MG63 (cell line): Measurements from ENCODE around the gene HDAC9. TPM values are rescaled to one million over a fixed set of nuclear protein-coding genes. Genes with fewer than 3 reads are reported as not detected.
A peak's percentile ranks its signal among the peaks of the same experiment; 100 is the strongest.

ENCODE experiments used
- DNase-seq: peaks from one replicate; pipeline ENCODE4 v3.0.0-alpha.2; 2020
- H3K27me3 ChIP-seq: fragments of 250-450 bp; sonication (Bioruptor Pico); 2 replicates; pipeline ENCODE4 v1.5.1; 2020; ENCODE audit warnings: mild to moderate bottlenecking, moderate library complexity
- H3K36me3 ChIP-seq: fragments of 250-450 bp; sonication (Bioruptor Pico); 2 replicates; pipeline ENCODE4 v1.5.1; 2020; ENCODE audit warnings: mild to moderate bottlenecking, moderate library complexity
- H3K4me3 ChIP-seq: fragments of 250-450 bp; sonication (Bioruptor Pico); 2 replicates; pipeline ENCODE4 v1.5.1; 2020; ENCODE audit warnings: mild to moderate bottlenecking, moderate library complexity
- H3K9me3 ChIP-seq: fragments of 250-450 bp; sonication (Bioruptor Pico); 2 replicates; pipeline ENCODE4 v1.5.1; 2020; ENCODE audit warnings: mild to moderate bottlenecking, moderate library complexity
- total RNA-seq: library from RNA; depleted of rRNA; stranded (reverse); fragments of >200 nt; shearing (Covaris generic); gene quantifications from 2 replicates; pipeline ENCODE4 v1.2.3, GENCODE V29; 2014; ENCODE audit warnings: low replicate concordance

HDAC9 gene
- total RNA-seq, 1 experiment from 2014 or later = 0.03 TPM

DNA sequence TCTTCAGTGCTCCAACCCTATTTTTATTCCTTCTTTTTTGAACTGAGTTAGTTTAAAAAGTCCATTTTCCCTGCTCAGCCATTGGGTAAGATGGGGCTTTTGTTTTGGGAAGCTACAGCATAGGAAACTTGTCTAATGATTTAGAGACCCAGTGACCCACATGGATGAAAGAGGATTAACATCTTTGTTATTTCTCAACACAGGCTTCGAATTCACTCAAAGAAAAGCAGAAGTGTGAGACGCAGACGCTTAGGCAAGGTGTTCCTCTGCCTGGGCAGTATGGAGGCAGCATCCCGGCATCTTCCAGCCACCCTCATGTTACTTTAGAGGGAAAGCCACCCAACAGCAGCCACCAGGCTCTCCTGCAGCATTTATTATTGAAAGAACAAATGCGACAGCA lies 152.0 kb downstream of the HDAC9 start:
- Histone ChIP-seq H3K9me3 (no peaks in the 10 kb centered on the region), H3K4me3 (no peak overlapping the region), H3K27me3 (no peaks in the 10 kb centered on the region), H3K36me3 (no peaks in the 10 kb centered on the region)
- DNase-seq = no peak

DNA sequence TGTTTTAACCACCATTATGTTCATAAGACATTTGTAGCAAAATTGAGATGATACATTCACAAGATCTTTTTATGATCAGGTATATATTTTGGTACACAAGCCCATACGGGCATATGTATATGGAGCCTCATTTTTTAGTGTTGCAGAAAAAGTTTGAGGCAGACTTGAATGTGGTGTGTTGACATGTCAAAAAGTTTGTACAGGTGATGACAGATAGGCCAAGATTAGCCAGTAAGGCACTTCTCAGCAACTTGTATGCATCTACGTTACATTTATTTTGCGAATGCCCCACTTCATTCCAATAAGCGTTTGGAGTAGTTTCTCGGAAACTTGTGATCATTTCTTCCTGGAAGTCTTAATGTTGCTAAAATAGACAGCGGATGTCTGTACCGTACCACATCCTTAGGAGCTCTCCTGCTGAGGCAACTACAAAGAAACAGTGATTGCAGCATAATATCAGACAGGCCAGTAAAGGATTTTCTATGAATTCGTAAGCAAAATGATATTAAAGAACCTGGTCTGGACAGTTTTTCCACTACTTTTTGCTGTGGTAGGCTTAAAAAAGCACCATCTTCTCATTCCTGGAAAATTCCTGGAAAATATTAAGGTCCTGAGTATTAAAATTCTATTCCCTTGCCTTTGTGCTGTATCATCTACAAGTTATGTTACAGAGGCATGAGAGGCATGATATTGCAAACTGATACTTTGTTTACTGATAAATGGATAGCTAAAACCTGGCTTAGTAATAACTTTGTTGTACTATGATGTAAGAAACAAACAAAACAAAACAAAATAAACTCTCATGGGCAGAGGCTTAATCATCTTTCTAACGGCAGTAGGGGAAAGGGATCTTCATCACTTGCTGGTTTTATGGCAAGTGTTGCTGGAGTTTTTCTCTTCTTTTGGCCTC lies 153.6 kb downstream of the HDAC9 start:
- Histone ChIP-seq H3K36me3 (no peaks in the 10 kb centered on the region), H3K27me3 (no peaks in the 10 kb centered on the region), H3K9me3 (no peaks in the 10 kb centered on the region), H3K4me3 (no peak overlapping the region)
- no peak for DNase-seq

- no peak overlapping the region for H3K4me3 ChIP-seq
- H3K27me3 ChIP-seq = no peaks in the 10 kb centered on the region
- H3K36me3 ChIP-seq = no peaks in the 10 kb centered on the region
- no peak for DNase-seq
- no peaks in the 10 kb centered on the region for H3K9me3 ChIP-seq
These were observed 158.0 kb downstream of the HDAC9 start for GRCh38 chr7:18653381-18654155.

DNA sequence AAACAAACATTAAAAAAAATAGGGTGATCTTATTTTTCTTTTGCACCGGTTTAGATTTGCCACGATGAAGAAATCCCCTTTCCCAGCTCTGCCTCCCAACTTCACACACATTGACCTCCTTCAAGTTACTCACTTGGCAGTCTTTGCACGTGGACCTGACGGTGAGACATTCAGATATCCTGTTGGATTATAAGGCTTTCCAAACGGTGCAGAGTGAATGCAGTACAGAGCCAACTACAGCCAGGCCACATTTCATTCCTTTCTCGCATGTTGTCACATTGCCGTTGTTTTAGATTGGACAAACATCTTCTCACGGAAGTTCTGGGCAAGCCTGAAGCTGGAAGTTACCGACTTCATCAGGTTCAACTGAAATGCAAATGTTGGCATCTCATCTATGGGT lies 159.2 kb downstream of the HDAC9 start:
- Histone ChIP-seq H3K9me3 (no peaks in the 10 kb centered on the region), H3K4me3 (no peak overlapping the region), H3K27me3 (no peaks in the 10 kb centered on the region), H3K36me3 (no peaks in the 10 kb centered on the region)
- peak; percentile 1 for DNase-seq

GRCh38 chr7:18655506-18655905 lies 160.0 kb downstream of the HDAC9 start:
- no peaks in the 10 kb centered on the region for H3K27me3 ChIP-seq

DNA sequence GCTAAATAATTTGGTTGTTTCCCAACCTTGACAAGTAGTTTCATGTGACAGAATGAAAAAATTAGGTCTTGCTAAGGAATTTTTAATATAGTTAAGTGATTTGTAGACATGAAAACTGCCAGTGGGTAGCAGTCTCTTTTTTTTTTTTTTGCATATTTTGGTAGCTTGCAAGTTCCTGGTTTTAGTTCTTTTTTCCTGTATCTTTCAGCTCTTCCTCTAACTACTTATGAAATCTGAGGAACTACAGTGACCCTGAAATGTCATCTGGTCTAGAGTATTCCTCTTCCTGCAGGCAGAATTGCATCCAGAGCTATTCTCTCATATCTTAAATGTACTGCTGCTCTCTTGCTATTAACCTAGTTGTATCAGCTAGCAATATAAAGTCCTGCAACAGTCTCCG lies 160.4 kb downstream of the HDAC9 start:
- Histone ChIP-seq H3K4me3 (no peak overlapping the region), H3K36me3 (no peaks in the 10 kb centered on the region), H3K27me3 (no peaks in the 10 kb centered on the region), H3K9me3 (no peaks in the 10 kb centered on the region)
- no peak for DNase-seq

More at GRCh38 chr7:18655506-18655905, 160.0 kb downstream of the HDAC9 start:
- DNase-seq = no peak
- H3K36me3 ChIP-seq = no peaks in the 10 kb centered on the region
- no peak overlapping the region for H3K4me3 ChIP-seq
- no peaks in the 10 kb centered on the region for H3K9me3 ChIP-seq

DNA sequence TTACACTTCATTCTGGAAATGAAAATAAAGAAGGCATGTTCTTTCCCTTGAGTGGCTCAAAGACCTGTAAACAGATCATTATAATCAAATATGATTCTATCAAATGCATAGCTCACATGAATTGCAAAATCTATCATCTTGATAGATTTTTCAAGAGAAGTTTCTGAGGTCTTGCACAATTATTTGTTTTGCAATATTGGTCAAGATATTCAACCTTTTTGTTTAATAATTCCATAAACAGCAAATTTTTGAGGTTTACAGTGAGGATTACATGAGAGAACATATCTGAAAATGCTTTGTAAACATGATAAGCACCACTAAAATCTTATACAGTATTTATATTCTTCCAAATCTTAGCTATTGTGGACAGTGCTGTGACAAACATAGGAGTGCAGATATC lies 160.8 kb downstream of the HDAC9 start:
- no peak for DNase-seq
- H3K9me3 ChIP-seq = no peaks in the 10 kb centered on the region
- no peaks in the 10 kb centered on the region for H3K36me3 ChIP-seq
- H3K27me3 ChIP-seq = no peaks in the 10 kb centered on the region
- H3K4me3 ChIP-seq = no peak overlapping the region

DNA sequence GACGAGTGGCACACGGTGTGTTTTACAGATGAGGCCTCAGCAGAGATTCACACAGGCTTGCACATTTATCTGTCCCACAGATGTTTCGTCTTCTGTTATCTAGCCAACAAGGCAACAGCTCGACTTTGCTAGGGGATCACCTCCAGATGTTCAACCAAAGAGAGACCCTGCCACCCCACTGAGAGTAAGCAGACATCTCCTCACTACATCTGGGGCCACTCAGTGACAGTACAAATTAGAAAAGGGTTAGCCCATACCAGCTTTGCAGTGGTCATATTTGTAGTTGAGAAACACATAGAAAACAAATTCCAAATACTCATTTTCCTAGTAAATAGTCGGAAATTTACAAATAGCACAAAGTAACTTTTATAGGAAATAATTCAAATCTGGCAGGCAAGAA lies 164.2 kb downstream of the HDAC9 start:
- no peak for DNase-seq
- Histone ChIP-seq H3K36me3 (no peaks in the 10 kb centered on the region), H3K9me3 (no peaks in the 10 kb centered on the region), H3K27me3 (no peaks in the 10 kb centered on the region), H3K4me3 (no peak overlapping the region)

- no peak for DNase-seq
- Histone ChIP-seq H3K36me3 (no peaks in the 10 kb centered on the region), H3K9me3 (no peaks in the 10 kb centered on the region), H3K27me3 (no peaks in the 10 kb centered on the region), H3K4me3 (no peak overlapping the region)
These were observed 167.8 kb downstream of the HDAC9 start for GRCh38 chr7:18663321-18663720.

- no peak overlapping the region for H3K4me3 ChIP-seq
- peak; percentile 56 for DNase-seq
- H3K36me3 ChIP-seq = no peaks in the 10 kb centered on the region
- H3K9me3 ChIP-seq = no peaks in the 10 kb centered on the region
- H3K27me3 ChIP-seq = no peaks in the 10 kb centered on the region
These were observed 170.7 kb downstream of the HDAC9 start for GRCh38 chr7:18666107-18666728.

GRCh38 chr7:18667466-18667865 lies 171.9 kb downstream of the HDAC9 start:
- Histone ChIP-seq H3K27me3 (no peaks in the 10 kb centered on the region), H3K9me3 (no peaks in the 10 kb centered on the region), H3K36me3 (no peaks in the 10 kb centered on the region), H3K4me3 (no peak overlapping the region)
- no peak for DNase-seq

DNA sequence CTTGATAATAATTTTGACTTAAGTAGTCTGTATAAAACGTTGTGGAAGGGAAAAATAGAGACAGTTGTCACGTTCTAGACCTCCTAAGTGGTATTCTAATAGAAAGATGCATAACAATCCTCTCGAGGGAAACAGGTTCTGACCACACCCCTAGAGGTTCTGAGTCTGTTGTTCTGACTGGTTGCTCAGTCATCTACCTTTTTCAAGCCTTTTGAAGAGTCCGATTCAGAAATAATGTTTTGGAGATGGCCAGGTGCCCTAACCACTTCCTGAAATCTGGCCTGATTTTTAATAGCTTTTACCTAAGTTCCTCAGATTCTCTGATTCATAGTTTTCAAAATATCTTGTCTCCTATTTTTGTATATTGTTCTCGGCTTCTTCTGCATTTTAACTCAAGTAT lies 175.6 kb downstream of the HDAC9 start:
- no peaks in the 10 kb centered on the region for H3K9me3 ChIP-seq
- no peak for DNase-seq
- H3K4me3 ChIP-seq = no peak overlapping the region
- H3K36me3 ChIP-seq = no peaks in the 10 kb centered on the region
- no peaks in the 10 kb centered on the region for H3K27me3 ChIP-seq

DNA sequence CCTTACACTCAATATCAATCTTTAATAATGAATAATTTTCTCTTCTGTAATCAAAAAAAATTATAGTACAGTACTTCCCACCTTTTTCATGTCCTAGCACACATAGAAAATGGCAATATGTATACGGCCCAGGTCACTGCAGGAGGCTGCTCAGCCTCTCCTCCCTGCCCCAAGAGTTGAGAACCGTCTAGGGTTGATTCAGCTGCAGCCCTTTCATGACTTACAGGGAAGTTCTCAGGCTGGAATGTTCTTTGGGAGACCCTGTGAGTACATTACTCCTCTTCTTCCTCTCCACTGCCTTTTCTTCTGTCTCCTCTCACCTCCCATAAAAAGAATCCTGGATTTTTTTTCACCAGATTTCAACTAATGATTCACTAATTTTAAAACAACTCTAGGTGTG lies 180.0 kb downstream of the HDAC9 start:
- no peak overlapping the region for H3K4me3 ChIP-seq
- no peak for DNase-seq
- no peaks in the 10 kb centered on the region for H3K36me3 ChIP-seq
- no peaks in the 10 kb centered on the region for H3K9me3 ChIP-seq
- H3K27me3 ChIP-seq = no peaks in the 10 kb centered on the region

DNA sequence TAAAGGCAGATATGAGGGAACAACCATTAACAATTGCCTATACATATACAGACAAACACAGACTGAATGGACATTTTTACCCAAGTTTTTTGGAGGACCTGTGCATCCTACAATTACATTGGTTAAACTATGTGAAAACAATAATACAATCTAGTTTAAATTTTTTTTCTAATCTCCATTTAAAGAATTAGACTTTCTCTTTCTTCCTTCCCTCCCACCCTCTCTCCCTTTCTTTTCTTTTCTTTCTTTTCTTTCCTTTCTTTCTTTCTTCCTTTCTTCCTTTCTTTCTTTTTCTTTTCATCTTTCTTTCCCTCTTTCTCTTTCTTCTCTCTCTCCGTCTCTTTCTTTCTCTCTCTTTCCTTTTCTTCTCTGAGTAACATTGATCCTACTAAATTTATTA lies 183.7 kb downstream of the HDAC9 start:
- no peaks in the 10 kb centered on the region for H3K27me3 ChIP-seq
- H3K9me3 ChIP-seq = no peaks in the 10 kb centered on the region
- H3K4me3 ChIP-seq = no peak overlapping the region
- no peaks in the 10 kb centered on the region for H3K36me3 ChIP-seq
- DNase-seq = no peak

DNA sequence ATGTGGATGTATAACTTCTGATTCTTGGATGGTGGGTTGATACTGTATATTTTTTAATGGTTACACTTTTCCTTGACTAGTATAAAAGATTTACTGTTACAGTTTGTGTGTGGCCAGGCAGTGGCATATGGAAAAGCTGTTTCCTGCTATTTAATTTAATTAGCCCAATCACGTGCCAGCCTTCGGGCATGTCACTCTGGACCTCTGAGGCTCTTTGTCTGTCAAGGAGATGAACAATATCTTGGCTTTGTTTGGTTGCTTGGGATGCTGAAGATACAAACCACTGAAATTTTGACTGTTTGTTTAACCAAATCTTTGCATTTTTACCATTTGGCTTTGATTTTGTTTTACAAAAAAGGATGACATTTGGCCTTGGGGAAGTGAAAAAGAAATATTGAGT lies 185.0 kb downstream of the HDAC9 start:
- Histone ChIP-seq H3K4me3 (no peak overlapping the region), H3K9me3 (no peaks in the 10 kb centered on the region), H3K36me3 (no peaks in the 10 kb centered on the region), H3K27me3 (no peaks in the 10 kb centered on the region)
- DNase-seq = no peak

DNA sequence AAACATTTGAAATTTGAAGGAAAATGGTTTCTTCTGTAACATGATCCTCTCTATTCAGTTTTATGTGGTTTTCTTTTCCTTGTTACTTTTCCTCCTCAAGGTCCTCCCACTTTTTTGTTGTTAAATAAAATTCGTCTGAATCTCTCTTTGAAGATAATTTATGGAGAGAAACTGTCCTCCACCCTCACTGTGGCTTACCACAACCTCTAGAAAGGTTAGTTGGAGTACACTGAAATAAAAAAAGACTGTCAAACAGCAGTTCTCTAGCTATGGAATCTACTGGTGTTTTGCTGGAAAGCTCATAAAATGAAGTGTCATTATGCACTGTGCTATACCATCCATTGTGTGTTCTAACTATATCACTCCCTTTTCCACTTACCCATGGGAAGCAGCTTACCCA lies 189.4 kb downstream of the HDAC9 start:
- Histone ChIP-seq H3K36me3 (no peaks in the 10 kb centered on the region), H3K4me3 (no peak overlapping the region), H3K9me3 (no peaks in the 10 kb centered on the region), H3K27me3 (no peaks in the 10 kb centered on the region)
- DNase-seq = no peak

- no peaks in the 10 kb centered on the region for H3K36me3 ChIP-seq
- no peaks in the 10 kb centered on the region for H3K9me3 ChIP-seq
- H3K4me3 ChIP-seq = no peak overlapping the region
- H3K27me3 ChIP-seq = no peaks in the 10 kb centered on the region
- DNase-seq = peak; percentile 9
These were observed 190.4 kb downstream of the HDAC9 start for GRCh38 chr7:18685971-18686370.
